MM.1S (cell line): Measurements from ENCODE around the gene FHIT.

Experiments
- EZH2 ChIP-seq: fragments of 300-600 bp; sonication (generic); optimal IDR thresholded peaks from 2 replicates; pipeline ENCODE3; 2017; ENCODE audit warnings: low read depth, mild to moderate bottlenecking, antibody characterized with exemption, low read length, mixed read lengths
- EZH2phosphoT487 ChIP-seq: fragments of 300-600 bp; sonication (generic); IDR thresholded peaks from 2 replicates; pipeline ENCODE4 v1.6.1; 2018; ENCODE audit warnings: antibody characterized with exemption, low read length
- TF ChIP-seq, protein P1 (sequence below): fragments of 300-600 bp; sonication (generic); IDR thresholded peaks from 2 replicates; pipeline ENCODE4 v1.5.1; 2016; ENCODE audit warnings: antibody characterized with exemption, low read length, mixed read lengths

DNA sequence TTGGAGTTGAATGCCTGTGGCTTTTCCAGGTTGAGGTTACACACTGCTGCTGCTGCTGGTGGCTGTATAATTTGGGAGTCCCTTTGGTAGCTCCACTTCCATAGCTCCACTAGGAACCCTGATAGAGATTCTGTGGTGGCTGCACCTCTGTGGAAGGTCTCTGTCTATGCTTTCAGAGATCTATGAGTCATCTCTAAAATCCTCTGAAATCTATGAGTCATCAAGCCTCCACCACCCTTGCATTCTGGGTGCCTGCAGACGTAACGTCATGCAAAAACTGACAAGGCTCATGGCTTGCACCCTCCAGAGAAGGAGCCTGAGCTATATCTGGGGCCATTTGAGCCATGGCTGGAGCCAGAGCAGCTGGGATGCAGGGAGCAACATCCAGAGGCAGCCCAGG is 1164.4 kb downstream of the FHIT start:
- TF ChIP-seq, protein P1, sequence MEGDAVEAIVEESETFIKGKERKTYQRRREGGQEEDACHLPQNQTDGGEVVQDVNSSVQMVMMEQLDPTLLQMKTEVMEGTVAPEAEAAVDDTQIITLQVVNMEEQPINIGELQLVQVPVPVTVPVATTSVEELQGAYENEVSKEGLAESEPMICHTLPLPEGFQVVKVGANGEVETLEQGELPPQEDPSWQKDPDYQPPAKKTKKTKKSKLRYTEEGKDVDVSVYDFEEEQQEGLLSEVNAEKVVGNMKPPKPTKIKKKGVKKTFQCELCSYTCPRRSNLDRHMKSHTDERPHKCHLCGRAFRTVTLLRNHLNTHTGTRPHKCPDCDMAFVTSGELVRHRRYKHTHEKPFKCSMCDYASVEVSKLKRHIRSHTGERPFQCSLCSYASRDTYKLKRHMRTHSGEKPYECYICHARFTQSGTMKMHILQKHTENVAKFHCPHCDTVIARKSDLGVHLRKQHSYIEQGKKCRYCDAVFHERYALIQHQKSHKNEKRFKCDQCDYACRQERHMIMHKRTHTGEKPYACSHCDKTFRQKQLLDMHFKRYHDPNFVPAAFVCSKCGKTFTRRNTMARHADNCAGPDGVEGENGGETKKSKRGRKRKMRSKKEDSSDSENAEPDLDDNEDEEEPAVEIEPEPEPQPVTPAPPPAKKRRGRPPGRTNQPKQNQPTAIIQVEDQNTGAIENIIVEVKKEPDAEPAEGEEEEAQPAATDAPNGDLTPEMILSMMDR = no peak
- TF ChIP-seq EZH2 (no peak), EZH2phosphoT487 (no peak)
